Stimulated activated CD4-positive, alpha-beta T cell treated with anti-CD3 and anti-CD28 coated beads, Interleukin-1b, Interleukin-23, amount 100 ng/mL, for 24 hours (primary cell): ENCODE results near the gene ERICH2.

Experiments used
- DNase-seq, 4 experiments: peaks; one replicate each; pipeline ENCODE4 v3.0.0-alpha.2; 2020; ENCODE audit warnings: low read depth in 4 of 4, low spot score in 1 of 4

Gene ERICH2

DNA sequence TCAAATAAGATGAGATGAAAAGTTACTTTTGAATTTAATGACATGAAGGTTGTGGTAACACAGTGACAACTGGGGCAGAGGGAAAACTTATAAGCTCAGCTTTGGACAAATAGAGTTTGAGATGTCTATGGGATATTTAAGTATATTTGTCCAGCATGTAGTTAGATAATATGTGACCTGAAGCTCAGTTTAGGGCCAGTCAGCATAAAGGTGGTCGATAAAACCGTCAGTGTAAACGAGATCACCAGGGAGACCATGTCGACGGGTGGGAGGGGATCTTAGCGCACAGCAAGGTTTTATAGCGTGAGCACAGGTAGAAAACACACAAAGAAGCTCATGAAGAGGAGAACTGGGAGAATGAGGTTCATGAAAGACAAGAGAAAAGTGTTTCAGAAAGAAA, 7.4 kb upstream of the ERICH2 start:
- DNase-seq: no peak

- DNase-seq: no peak
Observed at GRCh38 chr2:170763232-170763631, 6.9 kb upstream of the ERICH2 start.

GRCh38 chr2:170764880-170765261, 5.3 kb upstream of the ERICH2 start:
- DNase-seq: no peak

GRCh38 chr2:170766693-170767092, 3.5 kb upstream of the ERICH2 start:
- no peak for DNase-seq

- DNase-seq: peak; percentile 25 to 63 (median 36)
Observed at GRCh38 chr2:170770606-170771420, 635 bp downstream of the ERICH2 start.

DNA sequence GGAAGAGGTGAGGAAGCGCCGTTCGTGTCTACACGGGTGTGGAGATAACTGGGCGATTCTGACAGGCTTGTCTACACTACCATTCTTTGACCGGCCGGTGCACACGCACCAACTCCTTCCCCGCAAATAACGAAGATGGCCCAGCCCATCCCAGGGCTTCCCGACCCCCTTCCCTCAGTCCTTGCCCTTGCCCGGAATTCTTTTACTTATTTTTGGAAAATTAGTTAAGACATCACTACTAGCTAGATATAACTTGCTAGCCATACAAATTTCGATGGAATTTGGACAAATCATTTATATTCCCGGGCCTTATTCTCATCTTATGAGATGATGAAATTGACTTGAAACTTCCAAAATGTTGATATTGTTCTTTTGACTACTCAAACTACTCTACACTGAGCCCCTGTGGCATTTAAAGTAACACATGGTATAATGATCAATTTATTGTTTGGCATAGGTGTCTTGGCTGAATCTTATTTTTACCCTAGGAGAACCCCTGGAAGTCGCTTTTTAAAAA, 1.3 kb downstream of the ERICH2 start:
- no peak for DNase-seq

- DNase-seq: no peak
Observed at GRCh38 chr2:170772295-170772694, 2.1 kb downstream of the ERICH2 start.

- no peak for DNase-seq
Observed at GRCh38 chr2:170774074-170774473, 3.9 kb downstream of the ERICH2 start.

- DNase-seq: no peak
Observed at GRCh38 chr2:170778900-170779299, 8.7 kb downstream of the ERICH2 start.

GRCh38 chr2:170779304-170779703, 9.1 kb downstream of the ERICH2 start:
- DNase-seq: no peak

- DNase-seq: no peak
Observed at GRCh38 chr2:170782673-170783072, 12.5 kb downstream of the ERICH2 start.

GRCh38 chr2:170783549-170783948, 13.4 kb downstream of the ERICH2 start:
- no peak for DNase-seq

DNA sequence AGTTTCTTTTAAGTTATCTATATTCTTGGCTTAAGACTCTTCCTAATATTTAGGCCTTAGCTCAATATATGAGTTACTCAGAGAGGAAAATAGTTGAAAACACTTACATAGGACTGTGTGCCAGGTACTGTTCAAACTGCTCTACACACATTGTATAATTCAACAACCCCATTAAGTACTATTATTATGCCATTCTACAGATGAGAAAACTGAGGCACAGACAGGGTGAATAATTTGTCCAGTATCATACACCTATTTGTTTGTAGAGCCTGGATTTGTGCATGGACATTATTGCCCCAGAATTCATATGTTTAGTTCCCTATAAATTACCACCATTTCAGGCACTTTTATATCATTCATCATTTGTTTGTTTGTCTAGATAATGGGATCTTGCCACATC, 28.8 kb downstream of the ERICH2 start:
- no peak for DNase-seq

- no peak for DNase-seq
Observed at GRCh38 chr2:170806548-170806947, 36.4 kb downstream of the ERICH2 start.

GRCh38 chr2:170812710-170813600, 42.8 kb downstream of the ERICH2 start:
- DNase-seq: no peak

DNA sequence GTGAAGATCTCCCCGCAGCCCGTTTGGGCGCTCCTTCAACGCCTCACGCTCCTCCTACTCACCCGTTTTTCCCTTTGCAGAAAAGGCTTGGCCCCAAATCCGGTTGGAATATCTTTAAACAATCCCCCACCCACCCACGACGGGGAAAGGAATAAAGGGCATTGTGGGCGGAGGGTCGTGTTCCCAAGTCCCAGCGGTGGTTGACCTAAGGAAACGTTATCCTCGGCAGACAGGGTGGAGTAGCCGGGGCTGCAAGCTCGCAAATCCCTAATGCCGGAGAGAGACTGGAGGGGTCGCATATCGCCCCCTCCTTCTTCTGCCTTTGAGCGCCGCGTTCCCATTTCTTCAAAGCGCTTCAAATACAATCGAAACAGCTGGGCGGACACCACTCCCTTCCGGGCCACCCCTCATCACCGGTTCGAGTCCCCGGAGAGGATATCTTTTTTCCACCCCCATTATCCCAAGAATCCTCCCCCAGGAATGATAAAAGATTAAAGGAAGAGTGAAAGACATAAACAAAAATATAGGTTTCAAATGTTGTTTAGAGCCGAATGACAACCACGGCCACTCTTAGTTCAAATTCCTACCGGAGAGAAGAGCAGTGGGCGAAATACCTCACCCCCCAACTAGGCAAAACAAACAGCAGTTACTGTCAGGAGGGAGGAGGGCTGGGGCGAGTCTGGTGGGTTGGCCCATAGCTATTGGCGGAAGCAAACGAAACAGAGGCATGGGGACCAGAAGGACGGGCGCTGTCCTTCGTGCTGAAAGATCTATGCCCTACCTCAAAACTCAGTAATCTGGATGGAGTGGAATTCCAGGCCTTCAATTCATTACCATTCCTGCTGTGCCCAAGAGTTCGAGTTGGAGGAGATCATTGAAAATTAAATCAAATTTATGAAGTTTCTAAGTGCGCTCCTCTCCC, 43.7 kb downstream of the ERICH2 start:
- DNase-seq: no peak

GRCh38 chr2:170814533-170815230, 44.5 kb downstream of the ERICH2 start:
- no peak for DNase-seq

GRCh38 chr2:170815311-170815710, 45.1 kb downstream of the ERICH2 start:
- DNase-seq: no peak

GRCh38 chr2:170815746-170816503, 45.7 kb downstream of the ERICH2 start:
- peak; percentile 42 to 59 (median 52) for DNase-seq
